HG03571 (cell line): ENCODE data around the gene TMEM43.
A peak's percentile ranks its signal among the peaks of the same experiment; 100 is the strongest.

Experiments used
- ATAC-seq: cut with Tn5 transposase; IDR thresholded peaks from one replicate; pipeline ENCODE4 v1.9.1; 2021; ENCODE audit not compliant: unreplicated experiment

Gene TMEM43

DNA sequence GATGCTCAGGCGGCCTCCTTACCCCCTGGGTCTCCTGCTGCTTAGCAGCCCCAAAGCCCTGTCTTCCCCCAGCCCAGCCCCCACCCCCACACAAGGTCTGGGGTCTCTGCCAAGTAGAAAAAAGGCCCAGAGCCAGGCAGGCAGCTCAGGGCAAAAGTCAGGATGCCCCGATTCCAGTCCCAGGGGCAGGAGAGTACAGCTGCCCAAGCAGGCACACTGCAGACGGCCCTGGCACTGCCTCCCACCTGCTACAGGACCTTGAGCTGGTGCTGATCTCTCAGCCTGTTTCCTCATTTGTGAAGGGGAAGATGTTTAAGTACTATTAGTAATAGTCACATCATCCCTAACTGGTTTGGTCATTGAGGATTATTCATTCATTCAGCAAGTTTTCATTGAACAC lies 12.6 kb downstream of the TMEM43 start:
- ATAC-seq, result no peak

DNA sequence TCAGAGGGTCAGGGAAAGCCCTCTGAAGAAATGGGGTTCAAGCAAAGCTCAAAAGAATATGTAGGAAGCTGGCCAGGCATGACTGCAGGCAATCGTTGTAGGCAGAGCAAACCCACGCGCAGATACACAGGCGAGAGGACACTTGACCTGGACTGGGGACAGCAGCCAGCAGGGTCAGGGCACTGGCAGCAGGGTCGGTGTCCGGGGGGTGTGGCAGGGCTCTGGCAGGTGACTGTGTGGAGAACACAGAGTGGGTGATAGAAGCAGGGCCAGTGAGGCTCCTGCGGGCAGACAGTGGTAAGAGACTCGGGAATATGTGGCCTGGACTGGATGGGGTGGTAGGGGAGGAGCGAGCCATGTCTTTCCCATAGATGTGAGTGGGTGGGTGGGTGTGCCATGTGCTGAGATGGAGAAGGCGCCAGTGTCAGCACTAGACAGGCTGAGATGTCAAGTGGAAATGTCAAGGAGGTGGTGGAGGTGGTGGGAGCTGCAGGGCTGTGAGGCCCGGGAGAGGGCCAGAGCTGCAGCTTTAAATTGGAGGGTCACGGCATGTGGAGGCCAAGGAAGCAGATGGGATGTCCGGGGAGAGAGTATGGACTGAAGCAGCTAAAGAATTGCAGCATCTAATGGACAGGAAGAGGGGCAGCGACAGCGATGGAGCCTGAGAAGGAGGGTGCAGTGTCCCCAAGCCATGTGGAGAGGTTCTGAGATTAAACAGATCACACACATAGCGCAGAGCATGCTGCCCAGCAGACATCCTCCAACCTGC lies 13.4 kb downstream of the TMEM43 start:
- no peak for ATAC-seq

DNA sequence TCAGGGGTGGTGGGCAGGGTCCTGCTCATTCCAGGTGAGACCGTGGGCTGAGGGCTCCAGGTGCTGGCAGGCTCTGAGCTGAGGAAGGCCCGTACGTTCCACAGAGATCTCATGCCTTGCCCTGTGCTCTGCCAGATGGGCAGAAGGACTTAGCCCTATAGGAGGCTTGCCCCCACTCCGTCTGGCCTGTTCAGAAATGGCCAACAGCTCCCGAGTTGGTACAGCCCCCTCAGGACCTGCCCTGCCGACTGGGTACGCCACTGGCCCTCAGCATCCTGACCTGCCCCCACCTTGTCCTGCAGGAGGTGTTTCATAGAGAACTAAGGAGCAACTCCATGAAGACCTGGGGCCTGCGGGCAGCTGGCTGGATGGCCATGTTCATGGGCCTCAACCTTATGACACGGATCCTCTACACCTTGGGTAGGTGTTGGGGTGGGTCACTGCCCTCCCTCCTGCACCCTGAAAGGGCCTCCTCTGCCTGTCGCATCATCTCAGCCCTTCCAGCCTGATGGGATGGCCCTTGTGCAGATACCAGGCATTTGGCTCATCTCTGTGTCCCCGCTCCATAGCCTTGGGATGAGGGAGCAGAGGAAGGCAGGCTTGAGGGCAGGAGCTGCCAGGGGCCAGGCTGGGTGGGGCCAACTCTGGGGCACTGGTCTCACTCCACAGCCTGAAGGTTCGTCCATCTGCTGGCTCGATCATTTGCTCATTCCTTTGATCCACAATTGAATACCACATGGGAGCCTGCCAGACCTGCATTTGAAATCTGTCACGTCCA lies 14.2 kb downstream of the TMEM43 start:
- no peak for ATAC-seq

DNA sequence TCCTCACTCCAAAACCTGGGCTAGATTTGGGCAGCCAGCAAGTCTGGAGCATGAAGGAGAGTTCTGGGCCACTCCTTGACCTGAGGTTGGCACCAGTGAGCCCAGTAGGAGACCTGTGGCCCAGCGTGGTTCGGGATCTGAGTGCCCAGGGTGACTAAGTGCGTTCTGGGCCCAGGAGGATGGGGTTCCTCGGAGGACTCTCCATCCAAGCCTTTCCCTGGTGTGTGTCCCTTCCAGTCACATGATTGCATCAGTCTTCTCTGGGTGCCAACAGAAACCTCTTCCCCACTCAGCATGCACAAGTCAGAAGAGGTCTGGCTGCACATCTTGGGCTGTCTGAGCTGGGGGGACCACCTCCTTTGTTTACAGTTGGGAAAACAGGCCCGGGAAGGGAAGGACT lies 14.9 kb downstream of the TMEM43 start:
- ATAC-seq, result no peak

DNA sequence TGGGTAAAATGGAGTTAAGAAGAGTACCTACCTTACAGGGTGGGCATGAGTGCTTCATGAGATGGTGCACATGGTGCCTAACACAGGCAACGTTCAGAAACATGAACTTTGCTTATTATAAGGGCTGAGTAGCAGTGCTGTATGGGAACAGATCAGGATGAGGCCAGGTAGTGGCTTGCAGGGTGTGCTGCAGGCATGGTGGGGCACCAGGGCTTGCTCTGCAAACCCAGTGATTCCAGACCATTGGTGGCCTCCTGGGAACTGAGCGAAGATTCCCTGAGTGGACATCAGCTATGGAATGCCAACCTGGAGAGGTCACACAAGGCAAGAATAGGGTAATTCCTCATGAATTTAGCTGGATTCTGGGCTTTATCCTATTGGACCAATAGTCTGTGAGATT lies 15.8 kb downstream of the TMEM43 start:
- no peak for ATAC-seq

DNA sequence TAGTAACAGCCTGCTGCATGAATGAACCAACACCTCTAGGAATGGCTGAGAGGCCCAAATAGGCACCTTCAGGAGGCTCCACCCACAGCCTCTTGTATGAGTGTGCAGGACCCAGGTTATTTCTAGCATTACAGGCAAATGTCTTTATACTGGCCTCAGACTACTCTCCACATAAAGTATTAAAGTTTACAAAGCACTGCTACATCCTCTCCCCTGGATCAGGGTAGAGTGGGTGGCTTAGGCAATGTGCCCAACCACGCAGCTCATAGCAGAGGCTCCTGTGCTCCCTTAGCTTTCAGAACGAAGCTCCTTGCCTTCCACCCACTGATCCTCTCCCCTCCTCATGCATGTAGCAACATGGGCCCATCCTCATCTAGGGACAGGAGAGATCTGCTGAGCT lies 16.3 kb downstream of the TMEM43 start:
- ATAC-seq, result no peak

DNA sequence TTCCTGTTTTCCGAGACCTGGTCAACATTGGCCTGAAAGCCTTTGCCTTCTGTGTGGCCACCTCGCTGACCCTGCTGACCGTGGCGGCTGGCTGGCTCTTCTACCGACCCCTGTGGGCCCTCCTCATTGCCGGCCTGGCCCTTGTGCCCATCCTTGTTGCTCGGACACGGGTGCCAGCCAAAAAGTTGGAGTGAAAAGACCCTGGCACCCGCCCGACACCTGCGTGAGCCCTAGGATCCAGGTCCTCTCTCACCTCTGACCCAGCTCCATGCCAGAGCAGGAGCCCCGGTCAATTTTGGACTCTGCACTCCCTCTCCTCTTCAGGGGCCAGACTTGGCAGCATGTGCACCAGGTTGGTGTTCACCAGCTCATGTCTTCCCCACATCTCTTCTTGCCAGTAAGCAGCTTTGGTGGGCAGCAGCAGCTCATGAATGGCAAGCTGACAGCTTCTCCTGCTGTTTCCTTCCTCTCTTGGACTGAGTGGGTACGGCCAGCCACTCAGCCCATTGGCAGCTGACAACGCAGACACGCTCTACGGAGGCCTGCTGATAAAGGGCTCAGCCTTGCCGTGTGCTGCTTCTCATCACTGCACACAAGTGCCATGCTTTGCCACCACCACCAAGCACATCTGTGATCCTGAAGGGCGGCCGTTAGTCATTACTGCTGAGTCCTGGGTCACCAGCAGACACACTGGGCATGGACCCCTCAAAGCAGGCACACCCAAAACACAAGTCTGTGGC lies 16.9 kb downstream of the TMEM43 start:
- ATAC-seq, result no peak

DNA sequence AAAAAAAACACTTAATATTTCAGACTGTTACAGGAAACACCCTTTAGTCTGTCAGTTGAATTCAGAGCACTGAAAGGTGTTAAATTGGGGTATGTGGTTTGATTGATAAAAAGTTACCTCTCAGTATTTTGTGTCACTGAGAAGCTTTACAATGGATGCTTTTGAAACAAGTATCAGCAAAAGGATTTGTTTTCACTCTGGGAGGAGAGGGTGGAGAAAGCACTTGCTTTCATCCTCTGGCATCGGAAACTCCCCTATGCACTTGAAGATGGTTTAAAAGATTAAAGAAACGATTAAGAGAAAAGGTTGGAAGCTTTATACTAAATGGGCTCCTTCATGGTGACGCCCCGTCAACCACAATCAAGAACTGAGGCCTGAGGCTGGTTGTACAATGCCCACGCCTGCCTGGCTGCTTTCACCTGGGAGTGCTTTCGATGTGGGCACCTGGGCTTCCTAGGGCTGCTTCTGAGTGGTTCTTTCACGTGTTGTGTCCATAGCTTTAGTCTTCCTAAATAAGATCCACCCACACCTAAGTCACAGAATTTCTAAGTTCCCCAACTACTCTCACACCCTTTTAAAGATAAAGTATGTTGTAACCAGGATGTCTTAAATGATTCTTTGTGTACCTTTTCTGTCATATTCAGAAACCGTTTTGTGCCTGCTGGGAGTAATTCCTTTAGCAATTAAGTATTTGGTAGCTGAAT lies 17.9 kb downstream of the TMEM43 start:
- no peak for ATAC-seq

DNA sequence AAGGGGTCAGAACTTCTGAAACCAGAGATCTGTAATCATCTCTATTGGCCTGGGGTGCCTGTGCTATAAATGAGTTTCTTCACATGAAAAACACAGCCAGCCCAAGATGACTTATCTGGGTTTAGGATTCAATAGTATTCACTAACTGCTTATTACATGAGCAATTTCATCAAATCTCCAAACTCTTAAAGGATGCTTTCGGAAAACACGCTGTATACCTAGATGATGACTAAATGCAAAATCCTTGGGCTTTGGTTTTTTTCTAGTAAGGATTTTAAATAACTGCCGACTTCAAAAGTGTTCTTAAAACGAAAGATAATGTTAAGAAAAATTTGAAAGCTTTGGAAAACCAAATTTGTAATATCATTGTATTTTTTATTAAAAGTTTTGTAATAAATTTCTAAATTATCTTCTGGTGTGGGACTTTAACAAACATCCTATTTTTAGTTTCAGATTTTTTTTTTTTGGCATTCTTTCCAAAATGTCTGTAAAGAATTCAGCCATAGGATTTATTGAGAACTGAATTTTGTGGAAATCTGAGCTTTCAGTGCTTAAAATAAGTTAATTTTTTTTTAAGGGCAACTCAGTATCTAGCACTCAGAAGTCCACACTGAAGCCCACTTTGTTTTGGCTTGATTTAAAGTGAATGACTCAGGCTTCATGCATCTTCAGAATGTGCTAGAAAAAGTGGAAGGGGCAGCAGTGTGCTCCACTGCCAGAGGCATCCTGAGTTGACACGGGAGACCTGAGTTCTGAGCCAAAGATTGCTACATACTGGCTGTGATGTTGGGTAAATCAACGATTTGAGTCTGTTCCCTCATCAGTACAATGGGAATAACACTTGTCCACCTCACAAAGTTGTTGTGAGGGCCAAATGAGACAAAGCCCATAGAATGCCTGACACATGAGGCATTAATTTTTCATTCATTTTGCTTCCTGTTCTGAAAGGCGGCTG lies 18.7 kb downstream of the TMEM43 start:
- no peak for ATAC-seq

DNA sequence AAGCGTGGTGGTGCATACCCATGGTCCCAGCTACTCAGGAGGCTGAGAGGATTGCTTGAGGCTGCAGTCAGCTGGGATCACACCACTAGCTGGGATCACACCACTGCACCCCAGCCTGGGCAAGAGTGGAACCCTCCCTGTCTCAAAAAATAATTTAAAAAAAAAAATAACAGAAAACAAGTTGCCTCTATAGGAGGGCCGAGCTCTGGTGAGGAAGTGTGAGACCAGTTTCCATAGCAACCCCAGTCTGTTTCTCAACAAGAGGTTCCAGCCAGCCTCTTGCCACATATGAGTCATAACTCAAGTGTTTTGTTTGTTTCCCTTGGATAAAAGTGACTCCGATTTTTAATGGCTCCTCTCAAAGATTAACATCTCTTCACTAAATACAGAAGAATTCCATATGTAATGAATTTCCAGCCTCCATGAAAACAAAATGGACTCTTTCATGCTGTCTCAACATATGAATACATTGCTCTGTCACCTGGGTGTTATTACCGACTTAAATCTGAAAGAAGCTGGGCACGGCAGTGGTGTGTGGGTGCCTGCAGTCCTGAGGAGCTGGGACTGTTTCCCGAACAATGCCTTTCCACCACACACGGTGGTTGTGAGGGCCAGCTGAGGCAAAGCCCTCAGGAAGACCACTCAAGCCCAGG lies 19.7 kb downstream of the TMEM43 start:
- peak; percentile 92 for ATAC-seq

DNA sequence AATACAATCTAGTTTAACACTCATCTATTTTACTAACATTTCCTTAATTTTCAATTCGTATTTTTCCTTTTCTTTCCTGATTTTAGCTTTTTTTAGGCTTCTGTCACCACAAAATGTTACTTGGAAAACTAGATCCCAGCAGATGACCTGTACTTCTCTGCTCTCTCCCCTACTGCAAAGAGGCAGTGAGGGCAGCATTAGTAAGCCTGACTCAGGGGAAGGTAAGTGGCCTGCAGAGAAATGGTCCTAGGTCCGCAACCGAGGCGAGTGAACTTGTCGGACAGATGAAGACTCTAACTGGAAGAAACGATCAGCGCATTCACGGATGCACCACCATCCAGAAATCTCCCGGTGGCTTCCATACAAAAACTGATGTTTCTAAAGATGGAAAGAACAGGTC lies 20.4 kb downstream of the TMEM43 start:
- ATAC-seq, result no peak

DNA sequence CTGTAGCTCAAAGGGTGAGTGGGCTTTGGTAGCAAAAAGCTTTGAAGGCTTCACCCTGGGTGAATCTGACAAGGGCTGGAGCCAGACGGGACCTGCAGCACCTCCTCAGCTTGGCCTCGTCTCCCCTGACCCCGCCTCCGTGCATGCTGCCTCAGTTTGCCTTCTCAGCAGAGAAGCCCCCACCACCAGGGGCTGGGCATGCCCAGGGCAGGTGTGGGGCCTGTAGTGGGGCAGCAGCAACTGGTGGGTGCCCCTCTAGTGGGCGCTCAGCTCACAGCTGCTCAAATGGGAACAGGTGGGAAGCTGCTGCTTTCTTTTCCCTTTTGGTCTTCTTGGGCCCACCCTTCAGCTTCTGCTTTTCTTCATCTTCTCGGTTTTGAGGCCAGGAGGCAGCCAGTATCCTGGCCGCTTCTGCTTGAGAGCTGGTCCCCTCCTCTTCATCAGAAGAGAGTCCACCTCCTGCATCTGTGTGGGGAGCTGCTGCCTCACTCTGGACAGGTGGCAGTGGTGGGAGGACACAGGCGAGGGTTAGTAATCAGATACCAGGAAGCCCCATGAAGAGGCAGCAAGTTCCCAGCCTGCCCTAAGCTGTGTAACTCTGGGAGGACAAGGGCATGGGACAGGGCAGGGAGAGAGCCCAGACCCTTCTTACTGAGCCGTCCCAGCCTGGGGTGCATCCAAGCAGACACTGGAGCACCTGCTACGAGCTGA lies 21.0 kb downstream of the TMEM43 start:
- no peak for ATAC-seq

DNA sequence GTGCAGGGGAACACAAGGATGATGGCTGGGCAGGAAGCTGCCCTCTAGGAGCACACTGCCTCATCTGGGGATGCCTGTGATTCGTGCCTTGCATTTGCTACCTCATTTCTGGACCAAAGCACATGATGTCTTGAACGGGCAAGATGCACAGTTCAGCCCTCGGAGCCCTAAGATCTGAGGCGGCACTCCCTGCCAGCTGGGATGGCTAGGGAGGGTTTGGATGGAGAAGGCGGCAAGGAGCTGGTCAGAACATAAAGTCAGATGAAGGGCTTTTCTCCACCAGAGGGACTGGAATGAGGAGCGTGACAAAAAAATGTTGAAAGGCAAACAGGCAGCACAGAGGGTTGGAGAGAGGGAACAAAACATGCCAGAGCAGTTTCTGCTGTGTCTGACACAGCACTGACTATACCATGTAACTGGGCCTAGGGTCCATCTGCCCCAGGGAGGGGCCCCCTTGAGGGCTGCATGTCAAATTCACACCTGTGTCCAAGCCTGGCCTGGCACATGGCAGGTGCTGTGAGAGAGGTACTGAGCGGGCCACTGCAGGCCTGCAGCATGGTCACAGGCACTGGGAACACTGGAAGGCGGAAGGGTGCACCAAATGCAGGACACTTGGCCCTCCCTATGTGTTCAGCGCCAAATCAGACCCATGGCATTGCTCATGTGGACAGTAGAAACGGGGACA lies 21.7 kb downstream of the TMEM43 start:
- no peak for ATAC-seq

DNA sequence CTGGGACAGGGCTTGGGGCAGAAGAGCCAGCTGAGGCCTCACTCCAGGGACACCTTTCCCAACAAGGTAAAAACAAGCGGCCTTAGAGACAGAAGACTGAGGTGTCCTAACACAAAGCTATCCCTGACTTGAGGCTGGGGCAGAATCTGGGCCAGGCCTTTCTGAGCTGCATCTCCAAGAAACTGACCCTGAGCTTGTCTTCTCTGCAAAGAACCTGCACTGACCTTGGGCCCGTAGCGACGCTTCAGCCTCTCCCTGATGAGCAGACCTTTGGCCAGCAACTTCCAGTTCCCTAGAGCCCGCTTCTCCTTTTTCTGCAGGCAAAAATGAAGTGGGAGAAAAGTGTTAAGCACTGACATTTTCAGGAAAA lies 22.2 kb downstream of the TMEM43 start:
- ATAC-seq, result no peak

DNA sequence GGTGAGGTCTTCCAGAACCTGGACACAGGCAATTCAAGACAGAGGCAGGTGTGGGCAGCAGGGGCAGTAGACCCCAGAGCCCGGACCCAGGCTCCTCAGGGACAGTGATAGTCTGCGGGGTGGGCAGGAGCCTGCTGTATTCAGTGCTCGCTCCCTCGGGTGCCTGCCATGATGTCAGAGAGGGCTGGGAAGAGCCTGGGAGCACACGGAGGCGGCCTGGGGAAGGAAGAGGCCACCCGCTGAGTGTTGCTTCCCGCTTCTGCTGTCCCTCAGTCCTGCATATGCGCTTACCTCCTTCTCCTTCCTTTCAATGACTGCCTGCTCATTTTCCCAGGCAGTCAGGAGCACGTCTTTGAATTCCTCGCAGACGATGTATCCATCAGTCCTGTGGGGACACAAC lies 22.8 kb downstream of the TMEM43 start:
- no peak for ATAC-seq

DNA sequence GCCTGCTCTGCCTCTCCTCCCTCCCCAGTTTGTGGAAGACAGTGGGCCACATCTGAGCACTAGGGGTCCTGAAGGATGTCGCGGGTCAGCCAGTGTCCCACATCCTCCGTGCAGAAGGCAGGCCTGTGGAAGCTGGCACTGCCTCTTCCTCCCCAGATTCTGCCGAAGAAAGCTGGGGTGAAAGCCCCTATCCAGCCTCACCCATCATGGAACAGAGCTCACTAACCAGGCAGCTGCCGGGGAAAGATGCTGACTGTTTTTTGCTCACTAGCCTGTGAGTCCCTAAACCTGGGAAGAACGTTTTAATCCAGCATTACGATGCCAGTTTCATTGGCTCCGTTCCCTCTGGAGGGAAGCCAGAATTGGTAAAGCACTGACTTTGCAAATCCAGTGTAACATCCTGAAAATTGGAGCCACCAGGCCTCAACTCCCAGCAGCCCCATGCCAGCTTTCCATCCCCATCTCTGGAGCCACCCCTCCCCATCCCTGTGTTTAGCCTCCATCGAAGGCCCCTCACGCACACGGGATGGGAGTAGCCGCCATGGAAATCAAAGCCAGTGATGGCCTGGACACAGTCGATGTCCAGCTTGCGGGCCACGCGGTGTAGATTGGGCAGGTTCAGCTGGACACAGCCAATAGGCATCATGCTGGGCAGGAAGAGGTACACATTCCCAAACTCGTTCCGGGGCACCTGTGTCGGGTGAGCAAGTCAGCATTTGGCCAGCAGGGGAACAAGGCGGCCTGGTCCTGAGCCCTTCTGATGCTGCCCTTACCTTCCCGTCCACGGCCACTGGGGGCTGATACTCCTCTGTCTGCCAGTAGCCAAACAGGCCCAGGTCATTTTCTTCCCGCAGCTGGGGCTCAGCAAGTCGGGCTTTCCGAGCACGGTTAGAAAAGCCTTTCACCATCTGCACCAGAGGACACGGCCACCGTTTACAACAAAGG lies 23.5 kb downstream of the TMEM43 start:
- ATAC-seq, result no peak

DNA sequence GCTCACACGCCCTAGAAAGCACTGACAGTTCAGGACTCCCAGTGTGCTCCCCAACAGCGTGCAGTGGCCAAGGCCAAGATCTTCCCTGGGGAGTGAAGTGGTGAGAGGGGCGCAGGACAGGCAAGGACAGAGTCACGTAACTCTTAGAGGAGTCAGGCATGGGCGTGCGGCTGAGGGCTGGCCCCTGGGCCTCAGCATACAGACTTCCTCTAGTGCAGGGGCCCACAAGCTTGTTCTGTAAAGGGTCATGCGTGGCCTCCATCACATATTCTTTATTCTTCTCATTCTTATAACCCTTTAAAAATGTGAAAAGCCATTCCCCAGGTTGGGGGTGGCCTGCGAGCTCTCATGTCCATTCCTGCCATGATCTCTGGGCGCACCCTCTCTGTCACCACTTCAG lies 25.2 kb downstream of the TMEM43 start:
- ATAC-seq, result no peak
